ENCODE data around the gene G0S2. TPM values are rescaled to one million over a fixed set of nuclear protein-coding genes. Genes with fewer than 3 reads are reported as not detected.

G0S2 gene, protein sequence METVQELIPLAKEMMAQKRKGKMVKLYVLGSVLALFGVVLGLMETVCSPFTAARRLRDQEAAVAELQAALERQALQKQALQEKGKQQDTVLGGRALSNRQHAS
- 2.1 TPM for total RNA-seq

DNA sequence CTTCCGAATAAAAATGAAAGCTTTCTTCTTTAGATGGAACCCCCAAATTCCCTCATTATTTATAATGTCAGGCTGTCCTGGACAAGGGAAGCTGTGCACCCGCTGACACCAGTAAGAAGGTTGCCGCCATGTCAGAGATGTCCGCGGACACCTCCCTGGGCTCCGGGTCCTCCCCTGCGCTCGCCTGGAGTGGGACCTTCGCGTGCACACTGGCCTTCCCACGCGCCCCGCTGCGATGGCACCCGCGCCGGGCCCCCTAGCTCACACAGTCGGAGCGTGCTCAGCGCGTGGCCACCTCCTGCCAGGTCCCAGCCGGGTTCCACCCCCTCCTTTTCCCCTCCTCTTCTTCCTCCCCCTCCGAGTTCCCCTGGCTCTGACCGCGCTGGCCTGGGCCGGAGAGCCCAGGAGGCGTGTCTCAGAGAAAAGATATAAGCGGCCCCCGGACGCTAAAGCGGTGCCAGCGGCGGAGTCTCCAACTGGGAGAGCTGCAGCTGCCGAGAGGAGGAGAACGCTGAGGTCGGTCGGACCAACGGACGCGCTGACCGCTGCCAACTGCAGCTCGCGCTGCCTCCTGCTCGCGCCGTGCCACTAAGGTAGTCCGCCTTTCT lies at the start of gene G0S2:
G0S2 (plus strand) TSS at position 456 of the 608 bp plus-strand sequence. CDS start 273 bp downstream, outside the sequence.

DNA sequence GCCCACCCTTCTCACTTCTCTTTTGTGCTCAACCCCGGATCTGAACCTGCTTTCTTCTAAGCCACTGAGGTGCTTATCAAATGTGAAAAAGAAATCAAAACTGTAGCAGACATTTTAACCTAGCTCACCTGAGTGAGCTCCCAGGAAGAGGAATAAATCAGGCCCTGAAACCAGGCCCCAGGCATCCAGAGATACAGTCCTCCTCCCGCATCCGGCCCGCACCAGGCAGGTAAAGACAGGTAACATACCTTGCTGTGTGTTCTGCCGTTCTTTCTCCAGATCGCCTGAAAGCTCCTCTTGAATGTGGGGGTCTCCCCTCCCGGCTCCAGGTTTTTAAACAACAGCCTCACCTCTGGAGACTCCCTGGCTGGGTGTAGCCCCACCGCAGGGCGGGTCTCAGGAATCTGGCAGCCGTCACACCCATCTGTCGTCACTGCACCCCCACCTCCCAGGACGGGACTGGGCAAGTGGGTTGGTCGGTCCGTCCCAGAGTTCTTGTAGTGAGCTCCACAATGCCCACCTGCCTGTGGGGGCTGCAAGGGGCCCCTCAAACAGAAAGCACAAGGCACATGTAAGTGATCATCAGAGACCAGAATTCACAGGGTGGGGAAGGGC lies 23.0 kb upstream of the G0S2 start, which contains the start of gene LAMB3:
LAMB3 (minus strand) TSS at position 305 of the 615 bp plus-strand sequence. CDS start 1,481 bp downstream, outside the sequence.

GRCh38 chr1:209704584-209704983 lies 29.4 kb downstream of the G0S2 start, which contains the start of gene HSD11B1:
Gene HSD11B1, plus strand, starts transcription at chr1:209704846. Its CDS starts 97 bp downstream, at chr1:209704943.

Other genes with a start within 250 kb of the G0S2 start
- 4.4 TPM for gene CAMK1G, start 91.7 kb upstream of the G0S2 start, total RNA-seq
- 7.8 TPM for gene LAMB3, start 23.0 kb upstream of the G0S2 start, total RNA-seq
- 0.46 TPM for gene HSD11B1, start 29.4 kb downstream of the G0S2 start, total RNA-seq
- 0.46 TPM for gene TRAF3IP3, start 80.6 kb downstream of the G0S2 start, total RNA-seq
- gene C1orf74, start 109.1 kb downstream of the G0S2 start, total RNA-seq = 3.7 TPM
- gene IRF6, start 130.7 kb downstream of the G0S2 start, total RNA-seq = 2.1 TPM
- 9.5 TPM for gene UTP25, start 152.6 kb downstream of the G0S2 start, total RNA-seq